Embryonic facial prominence (tissue), 1 donor: ENCODE data around the gene MINDY4.

Source experiments
- DNase-seq: peaks from one replicate; pipeline ENCODE4 v3.0.0-alpha.2; 2016; ENCODE audit errors: extremely low spot score

The MINDY4 gene

DNA sequence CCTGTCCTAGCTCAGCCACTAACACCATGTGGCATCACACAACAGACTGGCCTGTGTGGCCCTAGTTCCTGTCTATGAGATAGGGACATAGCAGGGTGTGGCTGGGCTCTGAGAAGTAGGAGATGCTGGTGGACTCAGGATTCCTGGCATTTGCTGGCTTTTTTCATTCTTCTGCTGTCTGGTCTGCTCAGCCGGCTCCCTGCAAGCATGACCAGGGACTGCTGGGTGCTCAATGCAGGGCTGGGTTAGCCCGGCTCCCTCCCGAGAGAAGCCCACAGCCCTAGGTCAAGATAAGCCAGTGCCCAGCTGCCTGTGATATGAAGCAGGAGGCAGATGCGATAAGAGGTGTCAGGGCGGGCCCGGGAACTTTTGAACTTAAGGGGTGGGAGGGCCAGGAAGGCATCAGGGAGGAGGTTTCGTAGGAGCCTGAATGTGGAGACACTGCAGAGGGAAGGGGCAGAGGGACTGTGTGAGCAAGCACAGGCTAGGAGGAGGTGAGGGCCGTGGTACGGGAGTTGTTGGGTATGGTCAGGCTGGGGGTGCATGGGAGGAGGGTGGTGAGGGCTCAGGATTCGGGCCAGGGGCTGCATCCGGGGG is 143.9 kb downstream of the MINDY4 start:
- no peak for DNase-seq

DNA sequence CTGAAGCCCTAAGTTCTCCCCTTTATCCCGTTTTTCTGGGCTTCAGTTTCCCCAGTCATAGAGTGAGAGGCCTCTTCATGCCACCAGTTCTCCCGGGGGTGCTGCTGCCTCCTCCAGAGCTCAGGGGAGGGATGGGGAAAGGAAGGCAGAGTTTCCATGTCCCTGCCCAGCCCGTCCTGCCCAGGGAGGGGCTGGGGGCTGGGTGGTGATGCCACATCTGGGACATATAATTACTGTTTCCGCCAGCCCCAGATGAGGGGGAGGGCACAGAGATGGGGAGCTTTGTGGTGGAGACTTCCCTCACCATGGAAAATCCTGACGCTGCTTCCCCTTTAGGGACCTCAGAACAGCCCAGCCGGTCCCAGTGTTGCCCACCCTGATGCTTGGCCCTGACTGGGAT is 144.5 kb downstream of the MINDY4 start:
- DNase-seq = peak; percentile 18

DNA sequence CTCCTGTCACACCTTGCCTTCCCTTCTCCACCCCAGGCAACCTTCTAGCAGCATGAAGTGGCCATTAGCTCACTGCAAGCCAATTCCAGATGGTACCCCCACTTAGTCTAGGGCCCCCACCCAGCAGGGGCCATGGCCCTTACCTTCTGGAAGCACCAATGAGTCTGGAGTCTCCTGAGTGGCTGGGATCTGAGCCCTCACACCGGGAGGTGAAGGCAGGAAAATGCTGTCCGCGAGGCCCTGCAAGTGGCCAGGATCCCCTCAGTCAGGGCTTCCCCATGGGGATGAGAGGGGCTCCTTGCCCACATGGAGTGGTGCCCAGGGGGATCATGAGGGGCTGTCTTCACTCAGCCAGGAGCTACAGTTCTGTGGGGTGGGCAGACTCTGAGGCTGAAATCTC is 145.0 kb downstream of the MINDY4 start:
- DNase-seq = no peak

DNA sequence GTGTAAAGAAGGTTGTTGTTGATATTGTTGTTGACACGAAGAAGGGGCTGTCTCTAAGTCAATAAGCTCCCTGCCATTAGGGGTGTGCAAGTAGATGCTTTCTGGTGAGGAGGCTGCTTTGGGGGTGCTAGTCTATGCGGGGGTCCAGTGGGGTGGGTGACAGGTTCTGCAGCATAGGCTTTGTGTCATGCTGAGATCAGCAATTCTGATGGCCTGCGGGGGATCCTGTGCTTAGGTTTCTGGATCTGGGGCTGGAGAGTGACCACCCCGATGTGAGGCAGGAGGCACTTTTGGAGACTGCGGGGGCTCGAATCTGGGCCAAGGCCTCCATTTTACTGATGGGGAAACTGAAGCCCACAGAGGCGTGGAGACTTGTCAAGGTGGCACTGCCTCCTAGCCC is 145.6 kb downstream of the MINDY4 start:
- no peak for DNase-seq

DNA sequence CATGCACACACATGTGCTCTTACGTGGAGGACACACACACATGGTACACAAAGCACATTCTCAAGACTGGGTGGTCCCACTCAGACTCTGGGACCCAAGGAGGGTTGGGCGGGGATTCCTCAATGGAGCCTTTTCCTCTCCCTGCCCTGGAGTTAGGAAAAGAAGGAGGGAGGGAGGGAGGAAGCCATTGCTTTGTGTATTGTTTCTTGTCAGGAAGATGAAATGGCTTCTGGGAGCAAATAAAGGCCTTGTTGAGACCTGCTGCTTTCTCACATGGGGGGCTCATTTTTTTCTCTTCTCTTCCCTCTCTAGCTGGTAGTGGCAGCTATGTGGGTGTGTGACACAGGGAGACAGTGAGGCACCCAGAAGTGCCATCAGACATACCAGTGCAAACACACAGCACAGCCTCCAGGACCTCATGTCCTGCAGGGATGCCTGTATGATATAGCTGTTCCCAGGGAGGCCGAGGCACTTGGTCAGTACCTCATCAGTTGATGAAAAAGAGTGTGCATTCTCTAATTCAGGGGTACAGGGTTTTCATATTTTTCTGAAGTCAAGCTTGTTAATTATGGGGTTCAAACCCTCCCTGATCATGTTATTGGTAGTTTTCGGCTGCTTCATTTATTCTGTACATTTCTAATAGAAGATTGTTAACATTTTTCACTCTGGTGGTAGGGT is 146.1 kb downstream of the MINDY4 start:
- no peak for DNase-seq

DNA sequence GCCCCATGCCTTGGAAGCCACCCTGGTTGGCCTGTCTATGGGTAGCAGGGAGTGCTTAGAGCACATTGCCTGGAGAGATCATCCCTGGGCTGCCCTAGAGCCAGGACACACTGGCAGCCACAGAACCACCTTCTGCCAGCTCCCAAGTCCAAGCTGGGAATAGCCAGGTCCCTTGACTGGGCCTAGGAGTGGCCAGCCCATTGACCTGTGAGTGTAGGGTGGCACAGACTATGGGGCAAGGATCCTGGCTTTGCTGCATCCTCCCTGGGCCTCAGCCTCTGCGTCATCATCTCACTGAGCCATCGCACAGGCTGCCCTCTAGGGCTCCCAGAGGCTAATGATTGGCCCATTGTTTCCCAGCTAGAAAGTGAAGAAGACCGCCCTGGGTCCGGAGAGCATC is 147.5 kb downstream of the MINDY4 start:
- DNase-seq = no peak

DNA sequence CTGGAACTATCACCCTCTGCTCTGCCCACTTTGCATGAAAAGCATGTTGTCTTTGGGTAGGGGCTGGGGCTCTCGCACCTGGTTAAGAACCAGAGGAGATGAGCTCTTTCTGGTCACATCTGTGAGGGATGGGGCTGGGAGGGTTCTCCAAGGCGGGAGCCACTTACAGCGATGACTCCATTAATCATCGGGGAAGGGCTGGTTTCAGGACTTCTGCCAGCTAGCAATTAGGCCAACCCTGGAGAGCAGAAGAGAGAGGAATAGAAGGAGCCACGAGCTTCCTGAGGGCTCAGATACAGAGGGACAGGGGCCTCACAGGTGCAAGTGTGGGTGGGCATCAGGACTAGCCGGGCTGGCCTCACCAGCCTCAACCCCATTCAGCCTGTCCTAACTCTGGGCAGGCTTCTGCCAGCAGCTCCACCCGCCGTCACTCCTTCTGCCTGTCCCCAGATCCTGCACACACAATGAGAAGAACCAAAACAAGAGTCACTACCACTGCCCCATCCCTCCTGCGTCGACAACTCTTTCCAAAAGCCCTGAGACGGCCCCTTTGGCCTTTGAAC is 148.9 kb downstream of the MINDY4 start:
- DNase-seq = no peak

DNA sequence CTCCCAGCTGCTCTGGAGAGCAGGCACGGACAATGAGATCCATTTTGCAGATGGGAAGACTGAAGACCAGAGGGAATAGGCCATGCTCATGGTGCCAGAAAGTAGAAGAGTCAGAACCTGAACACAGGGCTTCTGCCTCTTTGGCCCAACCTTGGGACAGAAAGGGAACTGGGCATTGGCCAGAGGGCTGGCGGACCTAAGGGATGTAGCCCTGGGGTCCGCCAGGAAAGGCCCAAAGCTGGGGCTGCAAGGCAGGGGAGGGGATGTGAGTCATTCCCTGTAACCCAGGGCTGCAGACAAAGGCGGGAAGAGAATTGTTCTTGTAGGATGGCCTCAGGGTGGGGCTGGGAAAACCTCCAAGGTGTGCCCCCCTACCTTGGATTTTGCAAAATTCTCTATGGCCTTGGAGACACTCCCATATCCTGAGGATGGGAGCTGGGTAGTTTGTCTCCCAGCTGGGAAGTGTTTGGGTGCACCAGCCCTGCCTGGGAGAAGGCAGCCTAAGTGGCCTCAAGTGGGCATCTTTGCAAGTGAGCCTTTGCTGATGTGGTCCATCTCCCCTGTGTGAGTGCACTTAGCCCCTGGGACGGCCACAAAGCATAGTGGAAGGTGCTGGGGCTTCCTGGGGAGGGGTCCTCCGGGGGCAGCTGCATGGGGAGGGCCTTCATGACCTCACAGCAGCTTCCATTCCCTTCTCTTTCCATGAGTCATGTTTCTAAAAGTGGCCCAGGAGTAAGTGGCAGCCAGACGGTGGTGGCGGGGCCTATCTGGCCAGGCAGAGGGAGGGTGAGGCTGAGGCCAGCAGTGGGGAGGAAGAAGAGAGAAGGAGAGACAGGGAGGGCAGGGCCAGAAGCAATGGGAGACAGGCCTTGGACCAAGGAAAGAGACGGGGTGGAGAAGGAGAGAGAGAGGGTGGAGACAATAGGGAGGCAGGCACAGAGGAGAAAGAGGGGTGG is 149.6 kb downstream of the MINDY4 start:
- DNase-seq = no peak

DNA sequence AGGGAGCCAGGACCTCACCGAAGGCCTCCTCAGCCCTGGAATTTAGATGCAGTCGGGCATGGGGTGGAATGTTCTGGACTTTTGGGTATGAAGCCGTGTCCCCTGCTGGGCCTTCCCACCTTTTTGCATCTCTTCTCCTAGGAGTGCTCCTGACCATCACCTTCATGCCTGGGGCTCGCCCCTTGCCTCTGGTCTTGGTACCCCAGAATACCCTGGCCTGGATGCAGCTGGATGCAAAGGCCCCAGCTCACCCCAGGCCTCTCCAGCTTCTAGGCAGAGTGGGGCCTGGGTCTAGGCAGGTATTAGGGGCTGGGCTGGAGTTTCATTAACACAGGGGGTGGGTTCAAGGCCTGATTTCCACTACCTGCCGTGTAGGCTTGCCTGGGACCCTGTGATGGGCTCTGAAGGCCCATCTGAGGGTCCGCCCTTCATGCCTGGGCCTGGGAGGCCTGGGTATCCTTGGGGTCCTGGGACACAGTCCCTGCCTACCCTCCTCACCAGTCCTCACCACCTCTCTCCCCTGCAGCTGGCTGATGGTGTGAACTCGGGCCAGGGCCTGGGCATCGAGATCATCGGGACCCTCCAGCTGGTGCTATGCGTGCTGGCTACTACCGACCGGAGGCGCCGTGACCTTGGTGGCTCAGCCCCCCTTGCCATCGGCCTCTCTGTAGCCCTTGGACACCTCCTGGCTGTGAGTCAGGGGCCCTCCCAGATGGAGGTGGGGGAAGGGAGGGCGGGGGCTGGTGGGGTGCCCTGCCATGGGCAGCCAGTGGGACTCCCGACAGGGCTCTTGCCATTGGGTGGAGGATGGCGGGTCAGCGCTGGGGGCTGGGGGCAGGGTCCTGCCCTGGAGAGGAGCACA is 150.6 kb downstream of the MINDY4 start:
- DNase-seq = no peak

DNA sequence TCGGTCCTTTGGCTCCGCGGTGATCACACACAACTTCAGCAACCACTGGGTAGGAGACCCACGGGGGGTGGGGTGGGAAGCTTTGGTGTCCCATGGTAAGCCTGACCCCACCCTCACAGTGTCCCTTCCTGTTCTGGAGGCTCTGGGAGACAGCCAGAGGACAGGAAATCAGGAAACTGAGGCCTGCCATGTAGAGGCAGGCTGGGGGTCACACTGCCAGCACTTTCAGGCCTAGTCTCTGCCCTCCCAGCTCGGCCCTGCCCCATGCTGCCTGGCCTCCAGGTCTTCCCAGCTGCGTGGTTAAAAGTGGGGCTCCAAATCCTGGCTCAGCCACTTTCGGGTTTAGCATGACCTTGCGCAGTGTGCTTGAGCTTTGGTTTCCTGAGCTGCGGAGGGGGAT is 151.4 kb downstream of the MINDY4 start:
- no peak for DNase-seq

DNA sequence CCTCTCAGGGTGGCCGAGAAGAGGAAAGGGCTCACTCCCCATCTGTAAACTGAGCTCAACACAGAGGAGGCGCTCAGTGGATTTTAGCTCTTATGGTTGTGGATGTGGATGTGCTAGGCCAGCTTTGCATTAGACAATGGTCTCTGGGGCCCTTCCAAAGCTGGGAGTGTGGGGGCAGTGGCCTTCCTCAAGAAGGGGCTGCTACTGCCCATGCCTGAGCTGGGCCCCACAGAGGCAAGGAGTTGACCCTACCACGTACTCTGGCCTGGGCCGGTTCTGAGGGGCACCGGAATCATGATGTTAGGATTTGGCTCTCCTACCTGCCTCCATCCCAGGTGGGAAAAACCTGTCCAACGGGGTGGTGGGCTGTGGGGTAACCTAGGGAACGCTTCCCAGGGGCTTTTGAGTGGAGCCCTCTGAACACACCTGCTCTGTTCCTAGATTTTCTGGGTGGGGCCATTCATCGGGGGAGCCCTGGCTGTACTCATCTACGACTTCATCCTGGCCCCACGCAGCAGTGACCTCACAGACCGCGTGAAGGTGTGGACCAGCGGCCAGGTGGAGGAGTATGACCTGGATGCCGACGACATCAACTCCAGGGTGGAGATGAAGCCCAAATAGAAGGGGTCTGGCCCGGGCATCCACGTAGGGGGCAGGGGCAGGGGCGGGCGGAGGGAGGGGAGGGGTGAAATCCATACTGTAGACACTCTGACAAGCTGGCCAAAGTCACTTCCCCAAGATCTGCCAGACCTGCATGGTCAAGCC is 152.0 kb downstream of the MINDY4 start:
- DNase-seq = no peak

DNA sequence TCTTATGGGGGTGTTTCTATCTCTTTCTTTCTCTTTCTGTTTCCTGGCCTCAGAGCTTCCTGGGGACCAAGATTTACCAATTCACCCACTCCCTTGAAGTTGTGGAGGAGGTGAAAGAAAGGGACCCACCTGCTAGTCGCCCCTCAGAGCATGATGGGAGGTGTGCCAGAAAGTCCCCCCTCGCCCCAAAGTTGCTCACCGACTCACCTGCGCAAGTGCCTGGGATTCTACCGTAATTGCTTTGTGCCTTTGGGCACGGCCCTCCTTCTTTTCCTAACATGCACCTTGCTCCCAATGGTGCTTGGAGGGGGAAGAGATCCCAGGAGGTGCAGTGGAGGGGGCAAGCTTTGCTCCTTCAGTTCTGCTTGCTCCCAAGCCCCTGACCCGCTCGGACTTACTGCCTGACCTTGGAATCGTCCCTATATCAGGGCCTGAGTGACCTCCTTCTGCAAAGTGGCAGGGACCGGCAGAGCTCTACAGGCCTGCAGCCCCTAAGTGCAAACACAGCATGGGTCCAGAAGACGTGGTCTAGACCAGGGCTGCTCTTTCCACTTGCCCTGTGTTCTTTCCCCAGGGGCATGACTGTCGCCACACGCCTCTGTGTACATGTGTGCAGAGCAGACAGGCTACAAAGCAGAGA is 152.7 kb downstream of the MINDY4 start:
- no peak for DNase-seq

DNA sequence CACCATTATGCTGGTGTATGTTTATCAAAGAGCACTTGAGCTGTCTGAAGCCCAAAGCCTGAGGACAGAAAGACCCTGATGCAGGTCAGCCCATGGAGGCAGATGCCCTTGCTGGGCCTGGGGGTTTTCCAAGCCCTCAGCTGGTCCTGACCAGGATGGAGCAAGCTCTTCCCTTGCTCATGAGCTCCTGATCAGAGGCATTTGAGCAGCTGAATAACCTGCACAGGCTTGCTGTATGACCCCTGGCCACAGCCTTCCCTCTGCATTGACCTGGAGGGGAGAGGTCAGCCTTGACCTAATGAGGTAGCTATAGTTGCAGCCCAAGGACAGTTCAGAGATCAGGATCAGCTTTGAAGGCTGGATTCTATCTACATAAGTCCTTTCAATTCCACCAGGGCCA is 153.4 kb downstream of the MINDY4 start:
- no peak for DNase-seq

DNA sequence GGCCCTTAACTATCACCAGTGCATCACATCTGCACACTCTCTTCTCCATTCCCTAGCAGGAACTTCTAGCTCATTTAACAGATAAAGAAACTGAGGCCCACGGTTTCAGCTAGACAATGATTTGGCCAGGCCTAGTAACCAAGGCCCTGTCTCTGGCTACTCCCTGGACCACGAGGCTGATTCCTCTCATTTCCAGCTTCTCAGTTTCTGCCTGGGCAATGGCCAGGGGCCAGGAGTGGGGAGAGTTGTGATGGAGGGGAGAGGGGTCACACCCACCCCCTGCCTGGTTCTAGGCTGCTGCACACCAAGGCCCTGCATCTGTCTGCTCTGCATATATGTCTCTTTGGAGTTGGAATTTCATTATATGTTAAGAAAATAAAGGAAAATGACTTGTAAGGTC is 153.9 kb downstream of the MINDY4 start:
- no peak for DNase-seq

DNA sequence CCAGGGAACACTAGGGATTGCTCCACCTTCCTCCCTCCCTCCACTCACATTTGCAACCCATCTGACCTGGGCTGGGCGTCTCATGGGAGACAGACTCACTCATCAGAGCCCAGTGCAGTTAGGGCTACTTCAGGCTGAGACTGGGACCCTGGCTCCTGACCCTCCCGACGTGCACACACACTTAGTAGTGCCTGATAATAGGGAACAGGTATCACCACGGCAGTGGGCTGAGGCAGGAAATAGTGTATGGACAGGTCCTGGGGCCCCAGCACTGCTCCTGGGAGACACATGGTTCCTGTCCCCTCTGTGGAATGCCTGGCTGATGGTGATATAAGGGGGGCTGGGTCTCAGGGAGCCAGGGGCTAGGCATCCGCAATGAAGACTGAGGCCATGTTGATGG is 154.7 kb downstream of the MINDY4 start:
- no peak for DNase-seq

DNA sequence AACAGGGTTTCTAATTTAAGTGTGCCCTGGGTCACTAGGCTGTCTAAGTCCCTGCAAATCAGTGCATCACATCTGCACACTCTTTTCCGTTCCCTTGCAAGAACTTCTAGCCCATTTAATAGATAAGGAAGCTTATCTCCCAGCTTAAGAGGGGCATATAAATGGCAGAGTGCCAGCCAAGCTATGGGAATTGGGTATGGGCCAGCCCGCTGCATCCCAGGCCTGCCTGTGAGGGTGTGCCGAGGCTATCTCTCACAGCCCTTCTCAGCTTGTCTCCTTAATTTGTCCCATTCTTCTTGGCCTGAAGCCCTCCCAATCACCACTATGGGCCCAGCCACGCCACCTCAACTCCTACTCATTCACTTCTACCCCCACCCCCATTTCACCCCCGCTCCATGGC is 155.1 kb downstream of the MINDY4 start:
- no peak for DNase-seq

DNA sequence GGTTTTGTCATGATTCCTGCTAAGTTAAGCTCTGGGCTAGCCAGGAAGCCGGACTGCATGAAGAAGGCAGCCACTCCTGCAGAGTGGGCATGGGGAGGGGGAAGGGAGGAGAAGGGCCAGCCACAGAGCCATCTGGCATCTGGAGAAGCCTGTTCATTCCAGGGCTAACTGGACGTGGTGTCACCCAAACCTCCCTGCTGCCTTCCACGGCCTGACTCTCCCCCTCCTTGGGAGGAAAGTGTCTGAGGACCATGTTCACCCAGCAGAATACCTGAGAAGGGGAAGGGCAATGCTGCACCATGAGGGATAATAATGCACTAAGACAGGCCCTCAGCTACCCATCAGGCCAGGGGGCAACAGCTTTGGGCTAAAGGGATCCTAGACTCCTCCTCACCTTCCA is 155.8 kb downstream of the MINDY4 start:
- DNase-seq = no peak

DNA sequence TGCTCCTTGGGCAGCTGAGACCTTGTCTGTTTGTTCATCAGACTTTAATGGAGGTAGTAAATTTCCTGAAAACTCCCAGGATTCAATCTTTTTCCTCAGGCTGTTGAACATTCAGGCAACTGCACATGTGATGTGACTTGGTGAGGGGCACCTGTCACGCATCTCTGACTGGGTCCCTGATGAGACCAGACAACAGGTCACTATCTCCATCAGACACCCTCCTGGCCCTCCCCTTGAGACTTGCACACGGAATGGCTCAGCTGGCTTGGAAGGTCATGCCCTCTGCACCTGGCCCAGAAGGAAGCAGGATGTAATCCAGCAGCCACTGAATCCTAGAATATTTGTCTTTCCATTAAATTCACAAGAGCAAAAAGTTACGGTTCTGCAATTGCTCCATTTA is 156.3 kb downstream of the MINDY4 start:
- DNase-seq = no peak

DNA sequence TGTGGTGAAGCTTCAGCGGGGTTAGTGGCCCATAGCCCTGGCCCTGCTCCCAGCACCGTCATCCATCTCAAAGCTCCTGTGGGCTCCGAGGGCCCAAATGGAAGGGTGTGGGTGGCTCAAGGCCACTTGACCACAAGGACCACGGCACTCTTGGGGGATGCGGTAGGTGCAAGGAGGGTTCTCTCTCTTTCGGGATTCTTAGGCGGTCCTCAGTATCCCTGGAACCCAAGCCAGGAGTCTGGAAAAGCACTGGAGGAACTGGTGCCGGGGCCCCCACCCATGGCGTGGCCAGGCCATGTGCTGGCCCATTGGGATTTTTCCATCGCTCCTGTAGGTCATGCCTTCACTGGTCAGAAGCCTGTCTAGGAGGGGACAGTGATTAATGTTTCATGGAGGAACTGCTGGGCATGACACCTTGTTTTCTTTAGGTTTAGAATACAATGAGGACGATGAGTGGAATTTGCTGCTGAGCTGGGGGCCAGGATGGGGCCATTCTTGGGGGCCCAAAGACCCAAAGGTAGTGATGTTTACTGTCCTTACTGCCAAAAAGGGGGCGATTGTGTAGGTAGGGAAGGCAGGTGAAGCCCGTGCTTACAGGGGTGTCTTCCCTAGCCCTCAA is 157.1 kb downstream of the MINDY4 start:
- no peak for DNase-seq

DNA sequence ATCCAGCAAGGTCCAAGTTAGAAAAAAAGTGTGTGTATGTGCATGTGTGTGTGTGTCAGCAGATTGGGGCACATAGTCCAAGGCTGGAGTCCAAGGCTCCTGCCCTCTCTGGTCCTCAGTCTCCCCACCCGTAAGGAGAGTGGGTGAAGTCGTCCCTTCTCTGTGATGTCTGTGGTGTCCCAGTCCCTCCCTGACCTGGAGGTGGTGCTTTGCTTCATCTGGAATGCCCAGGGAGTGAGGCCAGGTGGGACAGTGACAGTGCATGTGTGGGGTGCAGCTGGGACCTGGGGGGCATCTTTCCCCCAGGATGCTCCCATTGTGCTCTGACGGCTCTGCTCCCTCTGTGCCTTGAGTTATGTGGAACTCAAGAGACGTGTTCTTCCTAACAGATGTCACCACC is 158.5 kb downstream of the MINDY4 start:
- DNase-seq = no peak
